SK-N-SH (cell line): ENCODE results near the gene NIT1. TPM values are rescaled to one million over a fixed set of nuclear protein-coding genes. Genes with fewer than 3 reads are reported as not detected.

ENCODE experiments used
- CTCF ChIA-PET: fragments of 300-600, 350-600 bp; formaldehyde crosslinking; extraction: SDS; loops from one replicate; lab custom pipeline; 2021; lab: Yijun Ruan, JAX
- POLR2A ChIA-PET: fragments of 350-600 bp; sonication (Branson Sonifier 250); formaldehyde crosslinking; extraction: SDS; loops from one replicate; lab custom pipeline; 2020; ENCODE audit warnings: antibody characterized with exemption, inconsistent platforms; lab: Yijun Ruan, JAX
- DNase-seq: peaks from one replicate; pipeline ENCODE4 v3.0.0; 2012
- H2AFZ ChIP-seq: fragments of 200-600 bp; sonication (generic); 2 replicates; pipeline ENCODE4 v1.8.1; 2016; ENCODE audit warnings: antibody characterized with exemption, mild to moderate bottlenecking, low read depth
- H3F3A ChIP-seq: fragments of 200-600 bp; sonication (generic); replicated peaks from 2 replicates; pipeline ENCODE3; 2016; ENCODE audit warnings: antibody characterized with exemption, mild to moderate bottlenecking; ENCODE audit not compliant: insufficient read depth
- H3K27ac ChIP-seq, 2 experiments: fragments of 200-500 bp in 1 of 2; fragments of 200-600 bp in 1 of 2; sonication (Bioruptor generic) in 1 of 2; sonication (generic), shearing (Covaris generic) in 1 of 2; 2 replicates each; pipeline versions ENCODE4 v1.5.1 to v1.6.1; 2014 to 2016; ENCODE audit warnings: low read depth in 2 of 2, inconsistent platforms in 1 of 2, low read length in 1 of 2, mild to moderate bottlenecking in 1 of 2, mixed read lengths in 1 of 2
- H3K27me3 ChIP-seq: fragments of 200-600 bp; sonication (generic), shearing (Covaris generic); 2 replicates; pipeline ENCODE4 v1.6.1; 2016; ENCODE audit warnings: mixed run types; ENCODE audit not compliant: insufficient read depth
- H3K36me3 ChIP-seq, 2 experiments: fragments of 200-500 bp in 1 of 2; fragments of 200-600 bp in 1 of 2; sonication (Bioruptor generic) in 1 of 2; sonication (generic) in 1 of 2; replicated peaks in 1 of 2; 2 replicates each; pipeline versions ENCODE3 to v1.5.1; 2014 to 2016; ENCODE audit warnings: low read length in 1 of 2, mild to moderate bottlenecking in 1 of 2; ENCODE audit not compliant: insufficient read depth in 2 of 2, control insufficient read depth in 1 of 2
- H3K4me1 ChIP-seq, 2 experiments: fragments of 200-500 bp in 1 of 2; fragments of 200-600 bp in 1 of 2; sonication (Bioruptor generic) in 1 of 2; sonication (generic), shearing (Covaris generic) in 1 of 2; 2 replicates each; pipeline versions ENCODE4 v1.5.1 to v1.6.1; 2014 to 2016; ENCODE audit warnings: low read depth in 1 of 2, low read length in 1 of 2, mixed run types in 1 of 2; ENCODE audit not compliant: insufficient read depth in 2 of 2, control insufficient read depth in 1 of 2
- H3K4me2 ChIP-seq: fragments of 200-600 bp; sonication (generic), shearing (Covaris generic); 2 replicates; pipeline ENCODE4 v1.6.1; 2017; ENCODE audit warnings: mixed run types
- H3K4me3 ChIP-seq, 2 experiments: fragments of 200-500 bp in 1 of 2; fragments of 200-600 bp in 1 of 2; sonication (Bioruptor generic) in 1 of 2; sonication (generic), shearing (Covaris generic) in 1 of 2; 2 replicates each; pipeline versions ENCODE4 v1.5.1 to v1.8.1; 2014 to 2016; ENCODE audit warnings: low read depth in 2 of 2, inconsistent platforms in 1 of 2, low read length in 1 of 2, mild to moderate bottlenecking in 1 of 2, mixed read lengths in 1 of 2, moderate library complexity in 1 of 2
- H3K79me2 ChIP-seq: fragments of 200-600 bp; sonication (generic); 2 replicates; pipeline ENCODE4 v1.8.1; 2017; ENCODE audit warnings: mild to moderate bottlenecking; ENCODE audit not compliant: insufficient read depth
- H3K9ac ChIP-seq: fragments of 200-600 bp; sonication (generic); 2 replicates; pipeline ENCODE4 v1.6.1; 2017; ENCODE audit warnings: mixed run types
- H3K9me2 ChIP-seq: fragments of 200-600 bp; sonication (generic); 2 replicates; pipeline ENCODE4 v1.6.1; 2017; ENCODE audit warnings: mixed run types
- H3K9me3 ChIP-seq: fragments of 200-600 bp; sonication (generic); 2 replicates; pipeline ENCODE4 v1.6.1; 2017; ENCODE audit warnings: mixed run types, mild to moderate bottlenecking, moderate library complexity
- H4K20me1 ChIP-seq: fragments of 200-600 bp; sonication (generic); 2 replicates; pipeline ENCODE4 v1.6.1; 2017; ENCODE audit warnings: mild to moderate bottlenecking, mixed run types; ENCODE audit not compliant: insufficient read depth
- CTCF ChIP-seq: fragments of 200-600 bp; sonication (generic); IDR thresholded peaks from 2 replicates; pipeline ENCODE4 v1.6.1; 2017; ENCODE audit warnings: antibody characterized with exemption, mild to moderate bottlenecking, moderate library complexity
- EP300 ChIP-seq, 2 experiments: IDR thresholded peaks; 2 replicates each; pipeline versions ENCODE4 v1.4.0 to v1.6.1; 2012; ENCODE audit warnings: borderline replicate concordance in 1 of 2, low read depth in 1 of 2, low read length in 1 of 2
- FOSL2 ChIP-seq: IDR thresholded peaks from 2 replicates; pipeline ENCODE4 v1.4.0; 2012; ENCODE audit warnings: low read depth, mild to moderate bottlenecking, moderate library complexity, borderline replicate concordance
- FOXJ3 ChIP-seq: sonication (generic); formaldehyde crosslinking; IDR thresholded peaks from 2 replicates; pipeline ENCODE4 v1.5.1; 2020; ENCODE audit warnings: mild to moderate bottlenecking, missing genetic modification reagents
- FOXM1 ChIP-seq: IDR thresholded peaks from 2 replicates; pipeline ENCODE4 v1.4.0; 2012; ENCODE audit warnings: low read depth, mild to moderate bottlenecking
- GABPA ChIP-seq: IDR thresholded peaks from 2 replicates; pipeline ENCODE4 v1.4.0; 2012; ENCODE audit warnings: low read depth, mild to moderate bottlenecking
- MEF2A ChIP-seq: IDR thresholded peaks from 2 replicates; pipeline ENCODE4 v1.4.0; 2012; ENCODE audit warnings: low read depth, borderline replicate concordance
- NFIC ChIP-seq: IDR thresholded peaks from 2 replicates; pipeline ENCODE4 v1.4.0; 2012; ENCODE audit warnings: borderline replicate concordance
- NRF1 ChIP-seq: IDR thresholded peaks from 2 replicates; pipeline ENCODE4 v1.6.1; 2012; ENCODE audit warnings: low read depth, mild to moderate bottlenecking, low read length
- PBX3 ChIP-seq: IDR thresholded peaks from 2 replicates; pipeline ENCODE4; 2012
- POLR2AphosphoS5 ChIP-seq: IDR thresholded peaks from 2 replicates; pipeline ENCODE4 v1.6.1; 2012; ENCODE audit warnings: low read depth, low read length
- RCOR1 ChIP-seq: fragments of 150-350 bp; IDR thresholded peaks from 2 replicates; pipeline ENCODE4 v1.6.1; 2017; ENCODE audit warnings: antibody characterized with exemption, low read length
- SMC3 ChIP-seq: IDR thresholded peaks from 2 replicates; pipeline ENCODE4 v1.6.1; 2012; ENCODE audit warnings: low read depth, low read length, improper control_type of control experiment
- TAF1 ChIP-seq: IDR thresholded peaks from 2 replicates; pipeline ENCODE4 v1.6.1; 2012; ENCODE audit warnings: low read depth, mild to moderate bottlenecking, low read length, moderate library complexity, borderline replicate concordance
- TCF12 ChIP-seq: IDR thresholded peaks from 2 replicates; pipeline ENCODE4 v1.4.0; 2012
- TEAD4 ChIP-seq: IDR thresholded peaks from 2 replicates; pipeline ENCODE4 v1.4.0; 2012; ENCODE audit warnings: mild to moderate bottlenecking, borderline replicate concordance; ENCODE audit not compliant: insufficient read depth
- WGBS: methylation state at CpG from one replicate; pipeline ENCODE4 v1.1.6; 2017; ENCODE audit warnings: low lambda C conversion rate; 5-methylcytosine and 5-hydroxymethylcytosine counted together
- polyA plus RNA-seq, 3 experiments: library from polyadenylated mRNA; depleted of rRNA; stranded (reverse); fragments of >200 nt; gene quantifications; 2 replicates each; pipeline ENCODE4 v1.2.3, GENCODE V29; 2012

The NIT1 gene
- polyA plus RNA-seq, 1 of the 3 experiments (the other 2 are of a cell fraction), result 38.7 TPM

GRCh38 chr1:161091796-161092507 lies 26.0 kb upstream of the NIT1 start:
- no peaks in the 10 kb centered on the region for H3K79me2 ChIP-seq
- no peaks in the 10 kb centered on the region for H3K36me3 ChIP-seq
- no peaks in the 10 kb centered on the region for H3K9me3 ChIP-seq
- TF ChIP-seq SMC3 (no peak), FOSL2 (no peak), MEF2A (no peak), EP300 (IDR thresholded peaks at IDR 0.05; ENCODE audit: borderline replicate concordance in 1 of 2, low read depth in 1 of 2, low read length in 1 of 2) (no peak), PBX3 (no peak), TAF1 (no peak), POLR2AphosphoS5 (no peak), FOXJ3 (CRISPR knock-in tag) (no peak), TEAD4 (no peak), RCOR1 (no peak), CTCF (no peak), TCF12 (no peak), GABPA (no peak), FOXM1 (no peak), NRF1 (no peak)
- H3K9ac ChIP-seq, result no peak overlapping the region
- H2AFZ ChIP-seq, result no peak overlapping the region
- 79% methylated on average over 6 of the region's 7 CpGs for WGBS
- H3K9me2 ChIP-seq, result no peaks in the 10 kb centered on the region
- H3K4me1 ChIP-seq, result 0 out of 4 replicates have a peak, but pooled peaks cover 0 to 6% of the 10 kb centered on the region in 2 experiments
- ChIA-PET CTCF (interaction anchor here (1.3 to 8.2 kb wide), 4 partner anchors 14 to 102 kb away, joined by 3 to 198 read pairs (median 3); partner anchors contain the start of genes ARHGAP30, NECTIN4 and PPOX), POLR2A (no interaction called here)
- no peaks in the 10 kb centered on the region for H3K27me3 ChIP-seq
- H3K4me3 ChIP-seq, result no peak overlapping the region
- no peak overlapping the region for H3K4me2 ChIP-seq
- no peaks in the 10 kb centered on the region for H4K20me1 ChIP-seq
- DNase-seq, result no peak
- no peak overlapping the region for H3K27ac ChIP-seq
- H3F3A ChIP-seq, result no peaks in the 10 kb centered on the region

- H3K9ac ChIP-seq, result no peak overlapping the region
- H3F3A ChIP-seq, result peaks cover 1% of the 10 kb centered on the region
- DNase-seq, result peak; percentile 11
- CTCF ChIA-PET, result interaction anchor here (0.6 to 8.2 kb wide), 6 partner anchors 14 to 841 kb away, joined by 3 to 198 read pairs (median 3); partner anchors contain the start of genes ARHGAP30, NECTIN4 and PPOX
- H3K4me2 ChIP-seq, result peak overlapping the region; percentile 45
- TF ChIP-seq PBX3 (no peak), NFIC (no peak), FOXM1 (no peak)
- H3K27me3 ChIP-seq, result no peaks in the 10 kb centered on the region
- no peaks in the 10 kb centered on the region for H3K79me2 ChIP-seq
- no peaks in the 10 kb centered on the region for H3K9me2 ChIP-seq
- H3K4me3 ChIP-seq, result no peak overlapping the region
- H3K27ac ChIP-seq, result no peak overlapping the region
- POLR2A ChIA-PET, result no interaction called here
- no peaks in the 10 kb centered on the region for H3K9me3 ChIP-seq
- 50% methylated on average over 3 of the region's 3 CpGs for WGBS
- 0 out of 4 replicates have a peak, but pooled peaks cover 0 to 6% of the 10 kb centered on the region in 2 experiments for H3K4me1 ChIP-seq
- H4K20me1 ChIP-seq, result no peaks in the 10 kb centered on the region
- no peak overlapping the region for H2AFZ ChIP-seq
- H3K36me3 ChIP-seq, result no peaks in the 10 kb centered on the region
These were observed 25.3 kb upstream of the NIT1 start for GRCh38 chr1:161092621-161093028.
